GM18861 (cell line): Measurements from ENCODE around the gene DUSP1.
"Not testable (repeated sequence)": the region's sequence is repeated elsewhere in the genome, so short reads cannot be mapped to it uniquely, and the experiment has no call there.

Source experiments
- ATAC-seq: cut with Tn5 transposase; IDR thresholded peaks from one replicate; pipeline ENCODE4 v1.9.1; 2021; ENCODE audit not compliant: unreplicated experiment

DUSP1 gene

GRCh38 chr5:172798422-172799215, 27.6 kb upstream of the DUSP1 start:
- no peak for ATAC-seq

GRCh38 chr5:172797771-172798191, 26.8 kb upstream of the DUSP1 start:
- ATAC-seq, result no peak

- ATAC-seq, result no peak
Observed at GRCh38 chr5:172796306-172796705, 25.3 kb upstream of the DUSP1 start.

- no peak for ATAC-seq
Observed at GRCh38 chr5:172795318-172795977, 24.5 kb upstream of the DUSP1 start.

- no peak for ATAC-seq
Observed at GRCh38 chr5:172793577-172794488, 22.8 kb upstream of the DUSP1 start.

GRCh38 chr5:172792701-172793570, 21.9 kb upstream of the DUSP1 start:
- no peak for ATAC-seq

- ATAC-seq, result no peak
Observed at GRCh38 chr5:172791726-172792445, 20.9 kb upstream of the DUSP1 start.

- no peak for ATAC-seq
Observed at GRCh38 chr5:172791286-172791685, 20.3 kb upstream of the DUSP1 start.

- ATAC-seq, result no peak
Observed at GRCh38 chr5:172790496-172790889, 19.5 kb upstream of the DUSP1 start.

- no peak for ATAC-seq
Observed at GRCh38 chr5:172789687-172790495, 18.9 kb upstream of the DUSP1 start.

GRCh38 chr5:172788771-172789686, 18.0 kb upstream of the DUSP1 start:
- no peak for ATAC-seq

GRCh38 chr5:172787538-172787937, 16.5 kb upstream of the DUSP1 start:
- ATAC-seq, result not testable (repeated sequence)

GRCh38 chr5:172786736-172787462, 15.9 kb upstream of the DUSP1 start:
- no peak for ATAC-seq

GRCh38 chr5:172785429-172786088, 14.6 kb upstream of the DUSP1 start:
- ATAC-seq, result no peak

- not testable (repeated sequence) for ATAC-seq
Observed at GRCh38 chr5:172784162-172784561, 13.2 kb upstream of the DUSP1 start.

GRCh38 chr5:172783319-172783718, 12.3 kb upstream of the DUSP1 start:
- not testable (repeated sequence) for ATAC-seq
